H9 (cell line): ENCODE measurements around the gene TTC23. TPM values are rescaled to one million over a fixed set of nuclear protein-coding genes. Genes with fewer than 3 reads are reported as not detected.

Source experiments
- DNase-seq: peaks from one replicate; pipeline ENCODE4 v3.0.0-alpha.2; 2017
- H2AFZ ChIP-seq: one replicate; pipeline ENCODE4 v1.6.1; 2013; ENCODE audit warnings: mild to moderate bottlenecking, low read length, control low read depth, moderate library complexity
- H2AK5ac ChIP-seq: 2 replicates; pipeline ENCODE4 v1.6.1; 2013; ENCODE audit warnings: low read length, control low read depth, mixed read lengths; ENCODE audit not compliant: insufficient read length
- H2BK120ac ChIP-seq: one replicate; pipeline ENCODE4 v1.6.1; 2013; ENCODE audit warnings: low read depth, mild to moderate bottlenecking, low read length, control low read depth, inconsistent platforms; ENCODE audit not compliant: poor library complexity, severe bottlenecking
- H2BK12ac ChIP-seq: 2 replicates; pipeline ENCODE4 v1.6.1; 2013; ENCODE audit warnings: low read length, control low read depth, mixed read lengths, low read depth; ENCODE audit not compliant: insufficient read length
- H2BK15ac ChIP-seq: 2 replicates; pipeline ENCODE4 v1.6.1; 2013; ENCODE audit warnings: low read depth, low read length, control low read depth
- H2BK20ac ChIP-seq: one replicate; pipeline ENCODE4 v1.6.1; 2013; ENCODE audit warnings: low read depth, mild to moderate bottlenecking, low read length, control low read depth, inconsistent platforms; ENCODE audit not compliant: poor library complexity, severe bottlenecking
- H2BK5ac ChIP-seq: 2 replicates; pipeline ENCODE4 v1.6.1; 2013; ENCODE audit warnings: low read length, control low read depth, mixed read lengths; ENCODE audit not compliant: insufficient read length
- H3K14ac ChIP-seq: 2 replicates; pipeline ENCODE4 v1.6.1; 2013; ENCODE audit warnings: low read length, control low read depth; ENCODE audit not compliant: insufficient read depth
- H3K18ac ChIP-seq: 2 replicates; pipeline ENCODE4 v1.6.1; 2013; ENCODE audit warnings: low read depth, mild to moderate bottlenecking, mixed read lengths, low read length, control low read depth; ENCODE audit not compliant: insufficient read length
- H3K23ac ChIP-seq: 2 replicates; pipeline ENCODE4 v1.6.1; 2013; ENCODE audit warnings: low read length, control low read depth, mixed read lengths, low read depth; ENCODE audit not compliant: insufficient read length
- H3K23me2 ChIP-seq: 2 replicates; pipeline ENCODE4 v1.6.1; 2013; ENCODE audit warnings: low read depth, mild to moderate bottlenecking, mixed read lengths, low read length, control low read depth; ENCODE audit not compliant: insufficient read length, poor library complexity, severe bottlenecking
- H3K27ac ChIP-seq: 2 replicates; pipeline ENCODE4 v1.5.1; 2013; ENCODE audit warnings: low read length, control low read depth, mixed read lengths, low read depth; ENCODE audit not compliant: insufficient read length
- H3K27me3 ChIP-seq: 2 replicates; pipeline ENCODE4 v1.6.1; 2013; ENCODE audit warnings: low read length, control low read depth, inconsistent platforms; ENCODE audit not compliant: insufficient read depth
- H3K4ac ChIP-seq: 2 replicates; pipeline ENCODE4 v1.6.1; 2013; ENCODE audit warnings: low read depth, mild to moderate bottlenecking, control low read depth, inconsistent platforms, low read length, moderate library complexity
- H3K4me1 ChIP-seq: 2 replicates; pipeline ENCODE4 v1.6.1; 2013; ENCODE audit warnings: low read length, control low read depth, inconsistent platforms; ENCODE audit not compliant: insufficient read depth
- H3K4me2 ChIP-seq: 2 replicates; pipeline ENCODE4 v1.6.1; 2013; ENCODE audit warnings: low read length, control low read depth, mixed read lengths; ENCODE audit not compliant: insufficient read length, insufficient read depth
- H3K56ac ChIP-seq: 2 replicates; pipeline ENCODE4 v1.6.1; 2013; ENCODE audit warnings: low read depth, mild to moderate bottlenecking, mixed read lengths, low read length, control low read depth; ENCODE audit not compliant: insufficient read length
- H3K79me1 ChIP-seq: 2 replicates; pipeline ENCODE4 v1.6.1; 2013; ENCODE audit warnings: low read depth, mild to moderate bottlenecking, moderate library complexity, low read length, control low read depth, inconsistent platforms; ENCODE audit not compliant: insufficient read depth, poor library complexity, severe bottlenecking
- H3K79me2 ChIP-seq: 2 replicates; pipeline ENCODE4 v1.6.1; 2013; ENCODE audit warnings: low read length, control low read depth, inconsistent platforms; ENCODE audit not compliant: insufficient read depth
- H3K9ac ChIP-seq: 2 replicates; pipeline ENCODE4 v1.6.1; 2013; ENCODE audit warnings: low read length, control low read depth, mixed read lengths; ENCODE audit not compliant: insufficient read length; ENCODE audit errors: extremely low read depth
- H3K9me3 ChIP-seq: one replicate; pipeline ENCODE4 v1.6.1; 2013; ENCODE audit warnings: low read depth, low read length, inconsistent platforms; ENCODE audit not compliant: control insufficient read depth
- H3T11ph ChIP-seq: one replicate; pipeline ENCODE4 v1.6.1; 2013; ENCODE audit warnings: mild to moderate bottlenecking, low read length, control low read depth, inconsistent platforms
- H4K20me1 ChIP-seq: one replicate; pipeline ENCODE4 v1.6.1; 2013; ENCODE audit not compliant: control insufficient read depth, insufficient read length, insufficient read depth
- H4K5ac ChIP-seq: 2 replicates; pipeline ENCODE4 v1.6.1; 2013; ENCODE audit warnings: low read depth, mild to moderate bottlenecking, mixed read lengths, low read length, control low read depth; ENCODE audit not compliant: insufficient read length
- H4K8ac ChIP-seq: replicated peaks from 2 replicates; pipeline ENCODE4 v1.6.1; 2013; ENCODE audit warnings: low read length, control low read depth, mixed read lengths, low read depth; ENCODE audit not compliant: insufficient read length
- H4K91ac ChIP-seq: 2 replicates; pipeline ENCODE4 v1.6.1; 2013; ENCODE audit warnings: low read depth, mild to moderate bottlenecking, moderate library complexity, mixed read lengths, low read length, control low read depth; ENCODE audit not compliant: insufficient read length
- H3K27ac Mint-ChIP-seq, 3 experiments: 2 replicates in 2 of 3; 3 replicates in 1 of 3; pipeline ENCODE4 v1.8.0; 2020 to 2021; ENCODE audit warnings: mixed read lengths in 3 of 3, mild to moderate bottlenecking in 1 of 3, moderate library complexity in 1 of 3
- H3K27me3 Mint-ChIP-seq: 2 replicates; pipeline ENCODE4 v1.8.0; 2021; ENCODE audit warnings: low read depth, mild to moderate bottlenecking, moderate library complexity, mixed read lengths
- H3K36me3 Mint-ChIP-seq, 3 experiments: 2 replicates in 2 of 3; 3 replicates in 1 of 3; pipeline ENCODE4 v1.8.0; 2020 to 2021; ENCODE audit warnings: low read depth in 3 of 3, mixed read lengths in 3 of 3; ENCODE audit not compliant: insufficient read depth in 1 of 3
- H3K4me1 Mint-ChIP-seq, 2 experiments: 2 replicates each; pipeline ENCODE4 v1.8.0; 2020; ENCODE audit warnings: mixed read lengths in 2 of 2
- H3K4me3 Mint-ChIP-seq, 2 experiments: 2 replicates in 1 of 2; 3 replicates in 1 of 2; pipeline ENCODE4 v1.8.0; 2020 to 2021; ENCODE audit warnings: mild to moderate bottlenecking in 2 of 2, mixed read lengths in 2 of 2, moderate library complexity in 1 of 2
- H3K9me3 Mint-ChIP-seq, 2 experiments: 2 replicates in 1 of 2; 3 replicates in 1 of 2; pipeline ENCODE4 v1.8.0; 2020; ENCODE audit warnings: mild to moderate bottlenecking in 2 of 2, mixed read lengths in 2 of 2, moderate library complexity in 1 of 2
- WGBS: extraction: QIAGEN DNeasy Blood & Tissue Kit; methylation state at CpG from one replicate; pipeline ENCODE4 v1.1.7; 2013; ENCODE audit warnings: missing lambda C conversion rate, low lambda C conversion rate, mixed read lengths; ENCODE audit not compliant: insufficient read length; ENCODE audit errors: extremely low coverage; 5-methylcytosine and 5-hydroxymethylcytosine counted together
- total RNA-seq: library from RNA; stranded (reverse); gene quantifications from 2 replicates; pipeline ENCODE4 v1.2.1, GENCODE V29; 2021
- TF ChIP-seq, protein P1 (sequence below): fragments of 200-600 bp; sonication (generic); conservative IDR thresholded peaks from 3 replicates; pipeline ENCODE4 v1.8.0; 2021; ENCODE audit warnings: antibody characterized with exemption, mild to moderate bottlenecking

Gene TTC23
- total RNA-seq, 1 experiment from 2014 or later = 14.3 TPM

GRCh38 chr15:99126131-99126588 lies 123.2 kb downstream of the TTC23 start:
- TF ChIP-seq, protein P1, sequence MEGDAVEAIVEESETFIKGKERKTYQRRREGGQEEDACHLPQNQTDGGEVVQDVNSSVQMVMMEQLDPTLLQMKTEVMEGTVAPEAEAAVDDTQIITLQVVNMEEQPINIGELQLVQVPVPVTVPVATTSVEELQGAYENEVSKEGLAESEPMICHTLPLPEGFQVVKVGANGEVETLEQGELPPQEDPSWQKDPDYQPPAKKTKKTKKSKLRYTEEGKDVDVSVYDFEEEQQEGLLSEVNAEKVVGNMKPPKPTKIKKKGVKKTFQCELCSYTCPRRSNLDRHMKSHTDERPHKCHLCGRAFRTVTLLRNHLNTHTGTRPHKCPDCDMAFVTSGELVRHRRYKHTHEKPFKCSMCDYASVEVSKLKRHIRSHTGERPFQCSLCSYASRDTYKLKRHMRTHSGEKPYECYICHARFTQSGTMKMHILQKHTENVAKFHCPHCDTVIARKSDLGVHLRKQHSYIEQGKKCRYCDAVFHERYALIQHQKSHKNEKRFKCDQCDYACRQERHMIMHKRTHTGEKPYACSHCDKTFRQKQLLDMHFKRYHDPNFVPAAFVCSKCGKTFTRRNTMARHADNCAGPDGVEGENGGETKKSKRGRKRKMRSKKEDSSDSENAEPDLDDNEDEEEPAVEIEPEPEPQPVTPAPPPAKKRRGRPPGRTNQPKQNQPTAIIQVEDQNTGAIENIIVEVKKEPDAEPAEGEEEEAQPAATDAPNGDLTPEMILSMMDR = no peak
- Histone ChIP-seq H3K4me1 (no peaks in the 10 kb centered on the region; the same call in 1 of the 2 replicates), H4K5ac (no peak overlapping the region), H4K20me1 (no peaks in the 10 kb centered on the region), H3K9me3 (no peaks in the 10 kb centered on the region), H3K23ac (no peak overlapping the region), H4K8ac (no peak overlapping the region), H4K91ac (no peak overlapping the region), H3K18ac (no peak overlapping the region), H3K9ac (no peak overlapping the region), H3K4me2 (no peak overlapping the region), H2BK5ac (no peak overlapping the region), H2BK20ac (no peak overlapping the region), H2BK15ac (no peak overlapping the region), H3K23me2 (no peaks in the 10 kb centered on the region), H2BK12ac (no peak overlapping the region), H3K56ac (no peak overlapping the region), H3K79me2 (no peaks in the 10 kb centered on the region), H3T11ph (no peak overlapping the region), H2AK5ac (no peak overlapping the region), H3K27me3 (no peaks in the 10 kb centered on the region), H2BK120ac (no peak overlapping the region), H3K4ac (no peak overlapping the region), H3K27ac (no peak overlapping the region), H2AFZ (no peak overlapping the region), H3K14ac (no peak overlapping the region), H3K79me1 (no peaks in the 10 kb centered on the region)
- no CpG with 5 or more reads among the region's 7 CpGs for WGBS
- DNase-seq = no peak
- Mint-ChIP-seq H3K36me3 (peaks cover 0 to 10% (median 4%) of the 10 kb centered on the region in 3 experiments; a peak in 5 of 7 replicates), H3K9me3 (no peaks in the 10 kb centered on the region), H3K4me1 (peaks cover 13 to 19% of the 10 kb centered on the region in 2 experiments), H3K4me3 (no peak overlapping the region), H3K27ac (no peak overlapping the region; a peak in 1 of 7 replicates), H3K27me3 (no peaks in the 10 kb centered on the region; the same call in 1 of the 2 replicates)
